ENCODE measurements around the gene TBC1D24.
"Not testable (repeated sequence)": the region's sequence is repeated elsewhere in the genome, so short reads cannot be mapped to it uniquely, and the experiment has no call there.

TBC1D24 gene

DNA sequence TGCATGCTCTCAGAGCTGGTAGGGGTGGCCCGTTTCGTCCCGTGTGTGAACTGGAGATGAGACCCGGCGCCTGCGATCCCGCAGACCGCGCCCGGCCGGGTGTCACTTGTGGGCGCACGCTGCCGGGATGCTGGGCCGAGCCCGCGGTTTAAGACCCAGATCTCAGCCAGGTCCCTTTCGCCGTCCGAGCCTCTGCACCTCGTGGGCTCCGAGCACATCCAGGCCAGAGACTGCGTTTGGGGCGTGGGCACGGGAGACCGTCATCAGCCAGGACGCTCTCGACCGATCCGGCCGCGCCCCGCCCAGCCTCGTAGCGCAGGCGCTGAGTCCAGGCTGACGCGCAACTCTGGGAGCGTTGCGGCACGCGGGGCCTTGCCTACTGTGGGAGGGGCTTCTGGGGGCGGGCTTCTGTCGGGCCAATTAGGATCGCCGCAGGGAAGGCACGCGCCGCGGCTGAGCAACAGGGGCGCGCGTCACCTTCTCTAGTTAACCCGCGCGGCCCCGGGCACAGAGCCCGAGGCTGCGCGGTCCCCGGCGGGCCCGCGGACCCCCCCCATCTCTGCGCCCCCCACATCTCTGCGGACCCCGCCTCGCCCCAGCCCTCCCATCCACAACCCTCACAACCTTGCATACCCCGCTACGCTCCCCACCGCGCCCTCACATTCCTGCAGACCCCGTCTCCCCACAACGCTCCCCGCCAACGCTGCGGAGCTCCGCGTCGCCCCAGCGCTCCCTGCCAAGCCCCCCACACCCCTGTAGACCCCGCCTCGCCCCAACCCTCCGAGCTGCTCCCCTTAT lies 57.0 kb downstream of the TBC1D24 start:
- DNase-seq (ENCODE audit: low read depth in 2 of 2) = peak; percentile 92 to 94

DNA sequence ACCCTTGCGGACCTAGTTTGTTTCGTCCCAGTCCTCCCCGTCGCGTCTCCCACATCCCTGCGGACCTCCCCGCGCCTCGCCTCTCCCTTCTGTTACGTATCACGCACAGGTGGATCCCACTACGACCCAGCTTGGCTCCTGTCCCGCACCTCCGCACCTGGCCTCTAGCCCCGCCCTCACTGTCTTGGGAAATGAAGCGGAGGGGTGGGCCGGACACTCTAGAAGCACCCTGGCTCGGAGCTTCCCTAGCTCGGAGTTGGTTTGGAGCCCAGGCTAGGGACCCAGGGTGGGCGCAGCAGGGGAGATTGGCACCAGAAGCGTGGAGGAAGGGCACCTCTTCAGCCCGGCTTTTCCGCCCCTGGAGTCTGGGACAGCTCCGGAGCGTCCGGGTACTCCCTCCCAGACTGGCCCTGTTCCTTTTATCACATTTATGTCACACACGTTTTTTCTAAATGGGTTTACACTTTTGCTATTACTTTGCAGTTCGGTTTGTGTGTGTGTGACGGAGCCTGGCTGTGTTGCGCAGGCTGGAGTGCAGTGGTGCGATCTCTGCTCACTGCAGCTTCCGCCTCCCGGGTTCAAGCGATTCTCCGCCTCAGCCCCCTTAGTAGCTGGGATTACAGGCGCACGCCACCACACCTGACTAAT lies 57.7 kb downstream of the TBC1D24 start:
- peak in 1 of 2 donors; percentile 38 for DNase-seq (ENCODE audit: low read depth in 2 of 2)

DNA sequence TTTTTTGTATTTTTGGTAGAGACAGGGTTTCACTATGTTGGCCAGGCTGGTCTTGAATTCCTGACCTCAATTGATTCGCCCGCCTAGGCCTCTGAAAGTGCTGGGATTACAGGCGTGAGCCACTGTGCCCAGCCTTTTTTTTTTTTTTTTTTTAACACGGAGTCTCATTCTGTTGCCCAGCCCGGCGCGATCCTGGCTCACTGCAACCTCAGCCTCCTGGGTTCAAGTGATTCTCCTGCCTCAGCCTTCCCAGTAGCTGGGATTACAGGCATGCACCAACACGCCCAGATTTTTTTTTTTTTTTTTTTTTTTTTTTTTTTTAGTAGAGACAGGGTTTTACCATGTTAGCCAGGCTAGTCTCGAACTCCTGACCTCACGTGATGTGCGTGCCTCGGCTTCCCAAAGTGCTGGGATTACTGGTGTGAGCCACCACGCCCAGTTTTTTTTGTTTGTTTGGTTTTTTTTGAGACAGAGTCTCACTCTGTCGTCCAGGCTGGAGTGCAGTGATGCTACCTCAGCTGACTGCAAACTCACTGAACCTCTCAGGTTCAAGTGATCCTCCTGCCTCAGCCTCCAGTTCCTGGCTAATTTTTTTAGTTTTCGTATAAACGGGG lies 58.3 kb downstream of the TBC1D24 start:
- DNase-seq (ENCODE audit: low read depth in 2 of 2) = not testable (repeated sequence)

DNA sequence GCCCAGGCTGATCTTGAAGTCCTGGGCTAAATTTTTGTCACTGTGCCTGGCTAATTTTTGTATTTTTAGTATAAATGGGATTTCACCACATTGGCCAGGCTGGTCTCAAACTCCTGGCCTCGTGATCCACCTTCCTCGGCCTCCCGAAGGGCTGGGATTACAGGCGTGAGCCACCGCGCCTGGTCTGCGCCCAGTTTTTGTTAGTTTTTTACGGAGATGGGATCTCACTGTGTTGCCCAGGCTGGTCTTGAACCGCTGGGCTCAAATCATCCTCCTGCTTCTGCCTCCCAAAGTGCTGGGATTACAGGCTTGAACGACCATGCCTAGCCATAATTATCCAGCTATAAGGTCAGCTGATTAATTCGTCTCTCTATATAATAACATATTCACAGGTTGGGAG lies 59.0 kb downstream of the TBC1D24 start:
- DNase-seq (ENCODE audit: low read depth in 2 of 2) = no peak

DNA sequence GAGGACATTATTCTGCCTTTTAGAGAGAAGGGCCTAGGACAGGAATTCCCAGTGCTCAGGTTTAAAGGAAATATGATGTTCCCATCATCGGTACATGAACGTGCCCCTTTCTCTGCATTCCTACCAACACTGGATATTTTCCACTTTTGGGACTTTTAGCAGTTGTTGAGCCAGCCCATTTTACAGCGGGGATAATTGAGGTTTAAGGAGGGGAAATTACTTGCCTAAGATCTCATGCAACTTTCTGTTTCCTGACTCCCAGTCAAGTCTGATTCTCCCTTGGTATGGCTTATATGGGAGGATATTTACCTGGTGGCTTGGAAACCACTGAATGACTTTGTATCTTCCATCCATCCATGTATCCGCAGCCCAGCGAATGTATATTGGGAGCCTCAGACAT lies 59.4 kb downstream of the TBC1D24 start:
- DNase-seq (ENCODE audit: low read depth in 2 of 2) = not testable (repeated sequence)

DNA sequence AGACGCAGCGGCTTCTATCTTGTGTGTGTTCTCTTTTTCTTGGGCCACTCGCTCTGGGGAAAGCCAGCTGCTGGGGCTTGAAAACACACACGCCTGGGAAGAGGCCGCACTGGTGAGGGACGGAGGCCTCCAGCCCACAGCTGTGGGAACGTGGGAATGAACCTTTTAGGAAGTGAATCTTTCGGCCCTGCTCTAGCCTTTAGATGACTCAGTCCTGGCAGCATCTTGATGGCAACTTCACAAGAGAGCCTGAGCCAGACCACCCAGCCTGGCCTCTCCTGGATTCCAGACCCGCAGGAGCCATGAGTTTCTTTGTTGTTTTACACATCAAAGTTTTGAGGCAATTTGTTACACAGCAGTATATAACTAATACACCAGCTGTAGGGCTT lies 60.7 kb downstream of the TBC1D24 start:
- no peak for DNase-seq (ENCODE audit: low read depth in 2 of 2)

DNA sequence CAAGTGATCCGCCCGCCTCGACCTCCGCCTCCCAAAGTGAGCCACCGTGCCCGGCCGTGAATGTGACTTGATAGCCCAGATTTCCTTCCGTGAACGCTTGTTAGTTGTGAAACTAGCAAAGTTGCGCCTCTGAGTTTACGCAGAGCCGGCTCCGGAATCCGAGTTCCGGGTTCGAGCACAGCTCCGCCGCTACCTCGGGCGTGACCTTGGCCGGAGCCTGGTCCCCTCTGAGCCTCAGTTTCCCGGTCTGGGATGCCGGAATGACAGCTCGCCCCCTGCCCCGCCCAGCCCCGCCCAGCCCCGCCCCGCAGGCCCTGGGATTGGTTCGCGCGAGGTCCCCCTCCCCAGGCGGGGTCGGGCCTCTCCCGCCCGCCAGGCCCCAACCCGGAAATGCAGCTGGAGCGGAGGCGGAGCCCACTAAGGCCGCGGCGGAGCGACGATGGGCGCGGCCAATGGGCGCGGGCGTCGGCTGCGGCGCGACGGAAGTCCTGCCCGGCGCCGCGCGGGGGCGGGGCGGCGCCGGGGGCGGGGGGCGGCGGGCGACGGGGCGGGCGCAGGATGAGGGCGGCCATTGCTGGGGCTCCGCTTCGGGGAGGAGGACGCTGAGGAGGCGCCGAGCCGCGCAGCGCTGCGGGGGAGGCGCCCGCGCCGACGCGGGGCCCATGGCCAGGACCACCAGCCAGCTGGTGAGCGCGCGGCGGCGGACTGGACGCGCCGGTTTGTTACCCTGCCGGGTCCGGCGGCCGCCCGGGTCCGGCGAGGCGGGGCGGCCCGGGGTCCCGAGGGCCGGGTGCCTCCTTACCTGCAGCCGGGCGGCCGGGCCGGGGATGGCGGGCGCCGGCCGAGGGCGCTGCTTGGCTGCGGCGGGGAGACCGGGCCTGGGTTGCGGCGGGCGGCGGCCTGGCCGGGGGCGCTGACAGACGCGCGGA lies 62.8 kb downstream of the TBC1D24 start, which contains the start of gene PDPK1:
PDPK1 (plus strand) TSS at position 571 of the 929 bp plus-strand sequence; CDS start at position 663, 92 bp downstream.
- DNase-seq (ENCODE audit: low read depth in 2 of 2) = peak; percentile 84 to 90

DNA sequence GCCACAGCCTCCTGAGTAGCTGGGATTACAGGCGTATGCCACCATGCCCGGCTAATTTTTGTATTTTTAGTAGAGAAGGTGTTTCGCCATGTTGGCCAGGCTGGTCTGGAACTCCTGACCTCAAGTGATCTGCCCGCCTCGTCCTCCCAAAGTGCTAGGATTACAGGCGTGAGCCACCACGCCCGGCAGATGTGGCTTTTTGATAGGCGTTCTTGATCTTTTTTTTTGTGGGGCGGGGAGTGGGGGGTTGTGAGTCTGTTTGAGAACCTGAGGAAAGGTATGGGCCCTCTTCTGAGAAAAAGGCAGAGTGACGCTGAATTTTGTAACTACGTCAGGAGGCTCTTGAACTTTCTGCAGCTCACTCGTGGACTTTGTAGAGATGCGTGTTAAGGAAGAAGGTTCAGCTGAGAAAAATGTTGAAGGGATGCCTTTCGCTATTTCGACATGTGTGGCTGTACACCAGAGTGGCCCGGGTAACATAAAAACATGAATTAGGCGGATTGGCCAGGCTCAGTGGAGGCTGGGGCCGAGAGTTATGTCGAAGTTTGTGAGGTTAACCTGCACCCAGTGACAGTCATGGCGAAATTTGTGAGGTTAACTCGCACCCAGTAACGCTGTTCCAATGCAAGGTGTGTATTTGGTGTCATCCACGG lies 64.4 kb downstream of the TBC1D24 start:
- not testable (repeated sequence) for DNase-seq (ENCODE audit: low read depth in 2 of 2)

DNA sequence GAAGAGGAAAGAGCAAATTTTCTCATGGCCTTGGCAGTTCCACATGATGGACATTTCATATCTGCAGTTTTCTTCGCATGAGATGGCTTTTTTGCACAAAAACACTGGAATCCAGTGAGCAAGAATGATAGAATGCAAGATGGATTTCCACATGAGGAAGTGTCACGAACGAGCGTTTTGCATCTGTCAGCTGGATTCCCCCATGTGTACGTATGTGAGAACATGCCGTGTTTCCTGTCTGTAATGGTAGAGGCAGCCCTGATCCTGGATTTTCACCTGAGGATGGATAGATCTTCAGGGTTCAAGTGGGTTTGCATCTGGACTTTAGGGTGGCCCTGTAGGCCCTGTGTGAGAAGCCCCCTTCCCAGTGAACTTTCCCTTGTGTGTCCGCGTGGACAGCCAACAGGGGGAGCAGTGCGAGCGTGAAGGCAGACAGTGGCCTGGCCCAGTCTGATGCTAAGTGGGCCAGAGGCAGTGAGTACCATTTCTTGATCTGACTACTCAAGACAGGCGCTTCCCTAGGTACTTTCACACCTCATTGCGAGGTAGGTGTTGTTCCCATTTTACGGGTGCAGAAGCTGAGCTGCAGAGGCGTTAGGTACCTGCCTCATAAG lies 65.0 kb downstream of the TBC1D24 start:
- DNase-seq (ENCODE audit: low read depth in 2 of 2) = not testable (repeated sequence)

DNA sequence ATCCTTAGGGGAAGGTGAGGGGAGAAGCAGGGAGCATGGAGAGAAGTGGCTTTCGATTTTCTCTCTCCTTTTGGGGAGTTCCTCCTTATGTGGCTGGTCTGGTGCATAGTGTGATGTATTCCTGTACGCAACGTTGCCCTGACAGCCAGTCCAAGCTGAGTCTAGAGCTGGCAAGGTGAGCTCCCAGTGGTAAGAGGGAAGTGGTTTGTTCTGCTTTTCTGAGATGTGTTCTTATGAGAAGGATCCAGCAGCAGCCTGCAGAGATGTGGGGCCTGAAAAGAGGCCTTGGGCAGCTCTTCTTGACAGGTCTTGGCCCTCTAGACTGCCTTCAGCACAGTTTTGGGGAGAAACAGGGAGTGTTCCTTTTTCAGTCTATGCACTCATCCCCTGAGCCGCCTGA lies 66.0 kb downstream of the TBC1D24 start:
- DNase-seq (ENCODE audit: low read depth in 2 of 2) = not testable (repeated sequence)

DNA sequence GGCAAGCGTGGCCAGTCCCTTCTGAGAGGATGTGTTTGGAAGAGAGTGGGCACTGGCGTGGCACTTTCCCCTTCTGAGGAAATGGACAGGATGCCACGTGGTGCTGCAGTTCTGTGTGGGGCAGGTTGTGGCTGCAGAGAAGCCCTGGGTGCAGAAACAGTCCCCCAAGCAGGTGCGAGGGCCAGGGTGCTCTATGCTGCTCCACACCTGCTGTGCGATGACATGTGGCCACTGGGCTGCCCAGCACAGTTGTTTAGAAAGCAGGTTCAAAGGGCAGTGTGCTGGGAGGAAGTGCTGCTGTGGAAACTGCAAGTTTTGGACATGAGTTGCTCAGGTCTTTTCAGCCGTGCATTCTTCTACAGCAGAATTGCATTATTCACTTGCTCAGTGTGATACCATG lies 66.5 kb downstream of the TBC1D24 start:
- DNase-seq (ENCODE audit: low read depth in 2 of 2) = not testable (repeated sequence)

DNA sequence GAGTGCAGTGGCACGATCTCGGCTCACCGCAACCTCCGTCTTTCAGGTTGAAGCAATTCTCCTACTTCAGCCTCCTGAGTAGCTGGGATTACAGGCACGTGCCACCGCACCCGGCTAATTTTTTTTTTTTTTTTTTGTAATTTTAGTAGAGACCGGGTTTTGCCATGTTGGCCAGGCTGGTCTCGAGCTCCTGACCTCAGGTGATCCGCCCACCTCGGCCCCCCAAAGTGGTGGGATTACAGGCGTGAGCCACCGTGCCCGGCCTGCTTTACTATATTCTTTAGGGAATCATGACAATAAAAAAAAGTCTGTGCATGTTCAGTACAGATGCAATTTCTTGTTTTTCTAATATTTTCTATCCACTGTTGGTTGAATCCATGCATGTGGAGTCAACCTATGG lies 68.8 kb downstream of the TBC1D24 start:
- not testable (repeated sequence) for DNase-seq (ENCODE audit: low read depth in 2 of 2)

DNA sequence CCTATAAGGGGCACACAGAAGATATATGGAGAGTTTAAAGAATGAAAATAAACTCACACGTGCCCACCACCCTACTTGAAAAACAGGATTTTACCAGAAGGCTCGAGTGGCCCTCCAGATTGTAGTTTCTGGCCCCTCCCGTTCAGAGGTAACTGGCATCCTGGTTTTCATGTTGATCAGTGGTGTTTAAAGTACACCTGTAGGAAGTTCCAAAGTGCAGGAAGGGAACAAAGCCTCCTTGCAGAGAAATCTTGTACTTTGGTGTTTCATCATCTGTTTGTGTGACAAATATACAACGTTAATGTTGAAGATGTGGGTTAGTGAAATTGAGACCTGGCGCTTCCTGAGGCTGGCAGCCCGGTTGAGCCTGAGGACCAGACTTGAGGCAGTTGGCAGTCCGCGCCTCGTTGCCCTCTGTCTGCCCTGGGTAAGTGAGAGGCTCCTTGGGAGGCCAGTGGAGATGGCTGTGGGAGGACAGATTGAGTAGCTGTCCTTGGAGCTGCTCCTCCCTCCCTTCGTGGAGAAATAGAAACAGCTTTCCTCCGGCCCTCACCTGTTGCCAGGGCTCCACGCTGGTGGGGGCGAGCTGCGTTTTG lies 75.5 kb downstream of the TBC1D24 start:
- not testable (repeated sequence) for DNase-seq (ENCODE audit: low read depth in 2 of 2)

DNA sequence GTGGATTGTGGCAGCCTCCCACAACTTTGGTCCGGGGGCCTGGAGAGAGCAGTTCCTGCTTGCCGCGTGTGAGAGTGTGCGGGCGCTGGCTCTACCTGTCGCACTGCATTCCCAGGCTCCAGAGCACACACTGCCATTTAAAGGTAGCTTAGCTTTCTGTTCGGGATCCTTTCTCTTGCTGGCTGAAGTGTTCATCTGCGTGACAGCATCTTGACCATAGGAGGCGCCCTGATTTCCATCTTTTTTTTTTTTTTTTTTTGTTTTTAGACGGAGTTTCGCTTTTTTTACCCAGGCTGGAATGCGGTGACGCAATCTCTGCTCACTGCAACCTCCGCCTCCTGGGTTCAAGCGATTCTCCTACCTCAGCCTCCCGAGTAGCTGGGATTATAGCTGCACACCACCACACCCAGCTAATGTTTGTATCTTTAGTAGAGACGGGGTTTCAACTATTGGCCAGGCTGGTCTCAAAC lies 76.5 kb downstream of the TBC1D24 start:
- DNase-seq (ENCODE audit: low read depth in 2 of 2) = not testable (repeated sequence)

DNA sequence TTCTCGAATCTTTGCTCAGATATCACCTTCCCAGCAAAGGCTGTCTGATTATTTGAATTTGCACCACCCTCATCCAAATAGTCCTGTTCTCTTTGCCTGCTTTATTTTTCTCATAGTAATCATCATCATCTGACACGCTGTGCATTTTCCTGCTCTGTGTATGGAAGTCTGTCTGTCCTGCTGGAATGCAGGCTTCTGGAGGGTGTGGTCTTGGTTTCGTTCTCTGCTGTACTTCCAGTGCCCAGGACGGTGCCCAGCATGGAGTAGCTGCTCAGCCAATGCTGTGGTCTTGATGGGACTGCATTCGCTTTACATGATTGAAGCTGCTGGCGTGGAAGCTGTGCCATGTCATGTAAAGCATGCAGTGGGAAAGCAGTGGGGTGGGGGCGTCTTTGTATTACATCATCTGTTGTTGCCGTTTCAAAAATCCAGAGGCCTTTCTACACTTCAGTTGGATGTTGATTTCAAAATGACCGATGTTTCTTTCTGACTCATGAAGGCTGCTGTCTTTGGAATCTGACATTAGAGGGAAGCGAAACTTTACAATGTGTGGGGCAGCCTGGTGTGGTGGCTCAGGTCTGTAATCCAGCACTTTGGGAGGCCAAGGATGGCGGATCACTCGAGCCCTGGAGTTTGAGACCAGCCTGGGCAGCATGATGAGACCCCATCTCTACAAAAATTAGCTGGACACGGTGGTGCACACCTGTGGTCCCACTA lies 79.9 kb downstream of the TBC1D24 start:
- DNase-seq (ENCODE audit: low read depth in 2 of 2) = not testable (repeated sequence)
